ENCODE data around the gene PDSS2. TPM values are rescaled to one million over a fixed set of nuclear protein-coding genes. Genes with fewer than 3 reads are reported as not detected.

Gene PDSS2
- total RNA-seq, 1 donor = 4.0 TPM

GRCh38 chr6:107114213-107114925, 345.0 kb downstream of the PDSS2 start:
- peak overlapping the region; percentile 43 for H3K4me3 ChIP-seq (ENCODE audit: low read length)
- H3K4me1 ChIP-seq (ENCODE audit: insufficient read depth, low read length) = peaks cover 37% of the 10 kb centered on the region
- H3K27me3 ChIP-seq (ENCODE audit: insufficient read depth, low read length) = peaks cover 18% of the 10 kb centered on the region
- no peaks in the 10 kb centered on the region for H3K9me3 ChIP-seq (ENCODE audit: low read depth, low read length)

- Histone ChIP-seq H3K4me1 (ENCODE audit: insufficient read depth, low read length) (peaks cover 33% of the 10 kb centered on the region), H3K4me3 (ENCODE audit: low read length) (no peak overlapping the region), H3K9me3 (ENCODE audit: low read depth, low read length) (no peaks in the 10 kb centered on the region), H3K27me3 (ENCODE audit: insufficient read depth, low read length) (no peaks in the 10 kb centered on the region)
Measured at GRCh38 chr6:107110200-107110599, 349.2 kb downstream of the PDSS2 start.

DNA sequence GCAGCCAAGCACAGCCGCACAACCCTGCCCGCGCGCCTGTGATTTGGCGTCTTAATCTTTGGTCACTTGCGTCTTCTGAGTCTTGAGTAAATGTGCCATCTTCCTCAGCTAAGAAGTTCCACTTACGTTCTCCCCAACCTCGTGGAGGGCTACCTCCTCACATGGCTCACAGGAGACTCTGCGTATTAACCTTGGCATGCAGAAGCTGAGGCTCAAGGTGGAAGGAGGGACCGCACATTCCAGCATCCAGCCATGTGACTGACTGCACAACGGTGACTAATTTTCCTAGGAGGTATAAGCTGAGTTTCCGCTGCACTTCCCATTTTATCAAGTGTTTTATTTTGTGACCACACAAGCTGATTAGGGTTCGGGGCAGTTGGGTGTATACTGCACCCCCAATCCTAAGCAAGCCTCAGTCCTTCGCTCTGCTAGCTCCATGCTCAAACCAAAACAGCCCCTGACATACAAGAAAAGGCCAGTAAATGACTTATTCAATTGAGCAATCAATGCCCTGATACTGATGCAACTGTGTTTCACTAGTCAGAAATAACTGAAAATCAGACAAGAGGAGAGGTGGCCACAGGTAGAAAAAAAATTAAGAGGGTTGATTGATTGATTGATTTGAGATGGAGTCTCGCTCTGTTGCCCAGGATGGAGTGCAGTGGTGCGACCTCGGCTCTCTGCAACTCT, 351.0 kb downstream of the PDSS2 start:
- no peak overlapping the region for H3K4me3 ChIP-seq (ENCODE audit: low read length)
- H3K9me3 ChIP-seq (ENCODE audit: low read depth, low read length) = no peaks in the 10 kb centered on the region
- peaks cover 25% of the 10 kb centered on the region for H3K4me1 ChIP-seq (ENCODE audit: insufficient read depth, low read length)
- H3K27me3 ChIP-seq (ENCODE audit: insufficient read depth, low read length) = no peaks in the 10 kb centered on the region

- H3K27me3 ChIP-seq (ENCODE audit: insufficient read depth, low read length) = no peaks in the 10 kb centered on the region
- no peaks in the 10 kb centered on the region for H3K9me3 ChIP-seq (ENCODE audit: low read depth, low read length)
- no peak overlapping the region for H3K4me3 ChIP-seq (ENCODE audit: low read length)
- H3K4me1 ChIP-seq (ENCODE audit: insufficient read depth, low read length) = peaks cover 23% of the 10 kb centered on the region
Measured at GRCh38 chr6:107107791-107108190, 351.6 kb downstream of the PDSS2 start.

DNA sequence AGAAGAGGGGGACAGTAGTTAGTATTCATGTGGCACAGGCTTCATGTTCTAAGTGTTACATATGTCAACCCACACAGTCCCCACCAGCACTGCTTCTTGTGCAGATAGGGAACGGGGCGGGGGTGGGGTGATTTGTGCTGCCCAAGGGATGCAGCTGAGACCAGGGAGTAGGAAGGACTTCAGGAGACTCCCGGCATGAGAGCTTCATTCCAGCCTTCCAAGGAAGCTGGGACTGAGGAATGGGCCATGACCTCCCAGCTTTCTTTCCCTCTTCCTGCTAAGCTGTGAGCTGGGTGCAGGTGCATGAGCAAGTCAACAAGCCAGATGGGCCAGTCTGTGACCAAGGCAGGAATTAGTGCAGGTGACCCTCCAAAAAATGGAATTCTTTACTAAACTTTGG, 353.2 kb downstream of the PDSS2 start:
- H3K4me3 ChIP-seq (ENCODE audit: low read length) = no peak overlapping the region
- peaks cover 23% of the 10 kb centered on the region for H3K4me1 ChIP-seq (ENCODE audit: insufficient read depth, low read length)
- no peaks in the 10 kb centered on the region for H3K27me3 ChIP-seq (ENCODE audit: insufficient read depth, low read length)
- H3K9me3 ChIP-seq (ENCODE audit: low read depth, low read length) = no peaks in the 10 kb centered on the region

DNA sequence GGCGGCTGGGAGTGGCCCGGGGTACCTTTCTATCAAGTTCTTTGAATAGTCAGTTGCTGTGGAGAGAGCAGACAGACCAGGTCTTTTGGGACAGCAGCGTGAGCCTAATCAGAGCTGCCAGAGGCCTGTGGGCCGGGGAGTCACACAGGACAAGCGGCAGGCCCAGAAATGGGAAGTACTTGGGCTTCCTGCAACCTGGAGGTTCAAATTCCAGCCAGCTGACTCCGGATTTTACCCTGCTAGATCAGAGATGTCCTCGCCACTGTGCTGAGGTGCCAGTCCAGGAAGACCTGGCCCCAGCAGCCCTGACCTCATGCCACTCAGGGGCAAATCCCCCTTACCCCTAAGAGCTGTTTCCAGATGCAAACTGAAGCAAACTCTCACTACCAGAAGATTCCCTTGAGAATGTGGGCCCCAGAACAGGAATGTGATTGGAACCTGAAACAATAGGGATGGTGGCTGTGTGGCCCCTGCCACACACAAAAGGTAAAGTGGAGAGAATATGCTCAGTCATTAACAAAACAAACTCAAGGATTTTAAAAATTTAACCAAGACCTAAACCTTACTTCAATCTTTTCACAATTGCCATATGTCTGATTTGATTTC, 353.8 kb downstream of the PDSS2 start:
- peaks cover 20% of the 10 kb centered on the region for H3K4me1 ChIP-seq (ENCODE audit: insufficient read depth, low read length)
- H3K27me3 ChIP-seq (ENCODE audit: insufficient read depth, low read length) = no peaks in the 10 kb centered on the region
- no peak overlapping the region for H3K4me3 ChIP-seq (ENCODE audit: low read length)
- H3K9me3 ChIP-seq (ENCODE audit: low read depth, low read length) = no peaks in the 10 kb centered on the region

- peaks cover 1% of the 10 kb centered on the region for H3K4me1 ChIP-seq (ENCODE audit: insufficient read depth, low read length)
- no peaks in the 10 kb centered on the region for H3K9me3 ChIP-seq (ENCODE audit: low read depth, low read length)
- H3K4me3 ChIP-seq (ENCODE audit: low read length) = no peak overlapping the region
Measured at GRCh38 chr6:107103082-107103481, 356.3 kb downstream of the PDSS2 start.

More at GRCh38 chr6:107103082-107103481, 356.3 kb downstream of the PDSS2 start:
- no peaks in the 10 kb centered on the region for H3K27me3 ChIP-seq (ENCODE audit: insufficient read depth, low read length)

Other genes starting within 250 kb of the PDSS2 start
- 0.10 TPM for gene SOBP, start 30.6 kb upstream of the PDSS2 start, total RNA-seq

Data from mononuclear cell (primary cell).